Measurements from ENCODE around the gene TSPAN17.

- TF ChIP-seq SIN3A (IDR thresholded peaks at IDR 0.05; ENCODE audit: borderline replicate concordance, insufficient read depth, low read length) (no peak), POLR2AphosphoS5 (IDR thresholded peaks at IDR 0.05; ENCODE audit: low read depth, low read length) (no peak), TAF1 (IDR thresholded peaks at IDR 0.05; ENCODE audit: borderline replicate concordance, insufficient read depth, low read length) (no peak)
Measured at GRCh38 chr5:176614805-176615478, 32.3 kb upstream of the TSPAN17 start.

Data from PFSK-1 (cell line).